ENCODE results near the gene OGDH.

- TF ChIP-seq RAD21 (IDR thresholded peaks at IDR 0.05; ENCODE audit: low read depth): no peak
- TF ChIP-seq CTCF (IDR thresholded peaks at IDR 0.05 in 2 of 3, conservative IDR thresholded peaks at IDR 0.05 in 1 of 3; ENCODE audit: borderline replicate concordance in 1 of 3, insufficient read depth in 1 of 3, low read depth in 2 of 3, low read length in 2 of 3): no peak
- no peak for TF ChIP-seq EGR1 (IDR thresholded peaks at IDR 0.05; ENCODE audit: low read depth)
- TF ChIP-seq JUND (IDR thresholded peaks at IDR 0.05): peak; percentile 75
These were observed 127.5 kb downstream of the OGDH start for GRCh38 chr7:44733708-44734481.

Measured in HCT116 (cell line).